H1 (cell line): ENCODE data around the gene UROS. TPM values are rescaled to one million over a fixed set of nuclear protein-coding genes. Genes with fewer than 3 reads are reported as not detected.

ENCODE experiments used
- CTCF ChIA-PET: fragments of 300-600 bp; sonication (Branson Sonifier 250); formaldehyde crosslinking; loops from one replicate; lab custom pipeline; 2021; ENCODE audit not compliant: partially characterized antibody; lab: Charles Lee
- POLR2A ChIA-PET: fragments of 300-600 bp; sonication (Branson Sonifier 250); formaldehyde crosslinking; loops from one replicate; lab custom pipeline; 2021; ENCODE audit warnings: inconsistent platforms; ENCODE audit not compliant: partially characterized antibody; lab: Charles Lee
- DNase-seq, 2 experiments: peaks; one replicate each; pipeline versions ENCODE4 v3.0.0 to v3.0.0-alpha.2; 2010 to 2022; ENCODE audit warnings: low spot score in 2 of 2, low read depth in 1 of 2, mixed read lengths in 1 of 2
- FAIRE-seq: peaks from 2 replicates; lab custom pipeline; 2011; peaks lifted over from hg19 to GRCh38; lab: Jason Lieb, UNC
- H2AFZ ChIP-seq: 2 replicates; pipeline ENCODE4 v1.8.1; 2012; ENCODE audit warnings: low read length, inconsistent platforms
- H2AK5ac ChIP-seq: 2 replicates; pipeline ENCODE4 v1.6.1; 2013; ENCODE audit warnings: low read depth, low read length
- H2BK120ac ChIP-seq: replicated peaks from 2 replicates; pipeline ENCODE3; 2013; ENCODE audit warnings: low read depth, low read length, inconsistent platforms
- H2BK12ac ChIP-seq: 2 replicates; pipeline ENCODE4 v1.6.1; 2013; ENCODE audit warnings: low read depth, low read length
- H2BK15ac ChIP-seq: 2 replicates; pipeline ENCODE4 v1.6.1; 2013; ENCODE audit warnings: low read length
- H2BK20ac ChIP-seq: 2 replicates; pipeline ENCODE4 v1.6.1; 2013; ENCODE audit warnings: low read length
- H2BK5ac ChIP-seq: 2 replicates; pipeline ENCODE4 v1.6.1; 2013; ENCODE audit warnings: low read depth, low read length
- H3K14ac ChIP-seq: 2 replicates; pipeline ENCODE4 v1.6.1; 2013; ENCODE audit warnings: inconsistent platforms; ENCODE audit not compliant: insufficient read length
- H3K18ac ChIP-seq: 2 replicates; pipeline ENCODE4 v1.6.1; 2013; ENCODE audit warnings: low read length; ENCODE audit errors: extremely low read depth
- H3K23ac ChIP-seq: 2 replicates; pipeline ENCODE4 v1.6.1; 2013; ENCODE audit warnings: inconsistent platforms; ENCODE audit not compliant: insufficient read length
- H3K23me2 ChIP-seq: 2 replicates; pipeline ENCODE4 v1.6.1; 2013; ENCODE audit warnings: low read depth, low read length
- H3K27ac ChIP-seq: 2 replicates; pipeline ENCODE4 v1.6.1; 2011; ENCODE audit warnings: low read depth, low read length, inconsistent platforms
- H3K27me3 ChIP-seq, 4 experiments: replicated peaks in 1 of 4; 1 replicate in 1 of 4; 2 replicates in 3 of 4; pipeline versions ENCODE4 v1.6.1 to v1.8.1; 2011 to 2013; ENCODE audit warnings: low read length in 3 of 4, mild to moderate bottlenecking in 3 of 4, inconsistent platforms in 2 of 4, mixed read lengths in 2 of 4, moderate library complexity in 1 of 4; ENCODE audit not compliant: control insufficient read depth in 3 of 4, insufficient read depth in 3 of 4; ENCODE audit errors: extremely low read depth in 1 of 4
- H3K36me3 ChIP-seq, 4 experiments: 2 replicates each; pipeline versions ENCODE4 v1.6.1 to v1.8.1; 2011 to 2013; ENCODE audit warnings: mild to moderate bottlenecking in 4 of 4, low read length in 3 of 4, moderate library complexity in 2 of 4, control low read depth in 1 of 4, inconsistent platforms in 1 of 4; ENCODE audit not compliant: insufficient read depth in 4 of 4, control insufficient read depth in 2 of 4
- H3K4ac ChIP-seq: replicated peaks from 2 replicates; pipeline ENCODE3; 2013; ENCODE audit warnings: low read length, low read depth, mixed read lengths, inconsistent platforms; ENCODE audit not compliant: insufficient read length
- H3K4me1 ChIP-seq, 4 experiments: replicated peaks in 1 of 4; 1 replicate in 1 of 4; 2 replicates in 3 of 4; pipeline versions ENCODE4 v1.6.1 to v1.8.1; 2011 to 2013; ENCODE audit warnings: low read length in 3 of 4, inconsistent platforms in 2 of 4, mixed read lengths in 1 of 4; ENCODE audit not compliant: insufficient read depth in 4 of 4, control insufficient read depth in 3 of 4
- H3K4me2 ChIP-seq, 2 experiments: 2 replicates each; pipeline versions ENCODE4 v1.6.1 to v1.8.1; 2011 to 2013; ENCODE audit warnings: low read depth in 2 of 2, low read length in 2 of 2, control low read depth in 1 of 2, inconsistent platforms in 1 of 2, mild to moderate bottlenecking in 1 of 2; ENCODE audit not compliant: insufficient read depth in 1 of 2
- H3K4me3 ChIP-seq, 4 experiments: fragments of 200-600, 300-600 bp in 1 of 4; sonication (generic), shearing (Covaris generic), sonication (Bioruptor Twin) in 1 of 4; 2 replicates each; pipeline versions ENCODE4 v1.5.1 to v1.8.1; 2011 to 2016; ENCODE audit warnings: low read length in 4 of 4, low read depth in 3 of 4, control low read depth in 2 of 4, inconsistent platforms in 2 of 4, mild to moderate bottlenecking in 2 of 4, mixed read lengths in 1 of 4, moderate library complexity in 1 of 4; ENCODE audit not compliant: insufficient read depth in 2 of 4; ENCODE audit errors: extremely low read depth in 1 of 4
- H3K56ac ChIP-seq: replicated peaks from 2 replicates; pipeline ENCODE3; 2013; ENCODE audit warnings: low read depth, mild to moderate bottlenecking, mixed read lengths, low read length, inconsistent platforms; ENCODE audit not compliant: insufficient read length
- H3K79me1 ChIP-seq: 2 replicates; pipeline ENCODE4 v1.6.1; 2013; ENCODE audit warnings: low read depth, low read length, control low read depth
- H3K79me2 ChIP-seq, 2 experiments: 2 replicates each; pipeline versions ENCODE4 v1.6.1 to v1.8.1; 2012 to 2013; ENCODE audit warnings: low read length in 2 of 2, mild to moderate bottlenecking in 2 of 2, inconsistent platforms in 1 of 2; ENCODE audit not compliant: insufficient read depth in 2 of 2, control insufficient read depth in 1 of 2
- H3K9ac ChIP-seq, 4 experiments: replicated peaks in 1 of 4; 1 replicate in 1 of 4; 2 replicates in 3 of 4; pipeline versions ENCODE4 v1.6.1 to v1.8.1; 2011 to 2013; ENCODE audit warnings: low read depth in 3 of 4, low read length in 3 of 4, control low read depth in 2 of 4, mild to moderate bottlenecking in 2 of 4, moderate library complexity in 2 of 4, inconsistent platforms in 1 of 4; ENCODE audit errors: extremely low read depth in 1 of 4
- H3K9me3 ChIP-seq, 2 experiments: 2 replicates each; pipeline versions ENCODE4 v1.6.1 to v1.8.1; 2012 to 2013; ENCODE audit warnings: mild to moderate bottlenecking in 2 of 2, moderate library complexity in 2 of 2, control low read depth in 1 of 2, inconsistent platforms in 1 of 2, low read depth in 1 of 2, low read length in 1 of 2, mixed read lengths in 1 of 2; ENCODE audit not compliant: insufficient read depth in 2 of 2
- H4K20me1 ChIP-seq, 2 experiments: replicated peaks in 1 of 2; 2 replicates each; pipeline versions ENCODE3 to v1.8.1; 2011 to 2013; ENCODE audit warnings: inconsistent platforms in 2 of 2, low read length in 2 of 2, mild to moderate bottlenecking in 1 of 2; ENCODE audit not compliant: insufficient read depth in 2 of 2, control insufficient read depth in 1 of 2
- H4K5ac ChIP-seq: 2 replicates; pipeline ENCODE4 v1.6.1; 2013; ENCODE audit warnings: low read length, low read depth, mixed read lengths, inconsistent platforms; ENCODE audit not compliant: insufficient read length
- H4K8ac ChIP-seq: 2 replicates; pipeline ENCODE4 v1.8.0; 2013; ENCODE audit warnings: mild to moderate bottlenecking, moderate library complexity, low read length, inconsistent platforms; ENCODE audit not compliant: insufficient read depth; ENCODE audit errors: extremely low read depth
- H4K91ac ChIP-seq: replicated peaks from 2 replicates; pipeline ENCODE3; 2013; ENCODE audit warnings: low read length, mixed read lengths, inconsistent platforms; ENCODE audit not compliant: insufficient read length
- BACH1 ChIP-seq: IDR thresholded peaks from 2 replicates; pipeline ENCODE4 v1.6.1; 2012; ENCODE audit warnings: low read length, improper control_type of control experiment
- CHD1 ChIP-seq: IDR thresholded peaks from 2 replicates; pipeline ENCODE4 v1.6.1; 2012; ENCODE audit warnings: low read depth, low read length, improper control_type of control experiment
- POU5F1 ChIP-seq: IDR thresholded peaks from 2 replicates; pipeline ENCODE4 v1.6.1; 2011; ENCODE audit warnings: low read depth, mild to moderate bottlenecking, low read length, moderate library complexity
- SP2 ChIP-seq: IDR thresholded peaks from 2 replicates; pipeline ENCODE4 v1.6.1; 2012; ENCODE audit warnings: mild to moderate bottlenecking, low read length, inconsistent platforms
- TAF1 ChIP-seq: IDR thresholded peaks from 2 replicates; pipeline ENCODE4 v1.6.1; 2011; ENCODE audit warnings: mild to moderate bottlenecking, low read depth, low read length
- USF2 ChIP-seq: IDR thresholded peaks from 2 replicates; pipeline ENCODE4 v1.6.1; 2011; ENCODE audit warnings: low read length, improper control_type of control experiment
- WGBS, 2 experiments: shearing (Covaris generic) in 1 of 2; methylation state at CpG; one replicate each; pipeline versions ENCODE4 v1.1.6 to v1.1.7; 2013 to 2015; ENCODE audit warnings: low lambda C conversion rate in 2 of 2, mixed read lengths in 2 of 2, inconsistent platforms in 1 of 2, low coverage in 1 of 2, missing lambda C conversion rate in 1 of 2; ENCODE audit not compliant: insufficient replicate concordance in 2 of 2, insufficient coverage in 1 of 2, insufficient read length in 1 of 2; ENCODE audit errors: extremely low coverage in 1 of 2, missing lambda C conversion rate in 1 of 2; 5-methylcytosine and 5-hydroxymethylcytosine counted together
- polyA plus RNA-seq, 7 experiments: library from polyadenylated mRNA; depleted of rRNA in 3 of 7; stranded (reverse) in 5 of 7; unstranded in 2 of 7; fragments of >200 nt in 5 of 7; fragments of 200-250 nt in 2 of 7; gene quantifications; 1 replicate in 5 of 7; 2 replicates in 1 of 7; 4 replicates in 1 of 7; pipeline versions ENCODE4 v1.2.1 to v1.2.3, GENCODE V29; 2011 to 2013; ENCODE audit warnings: missing spikeins in 2 of 7, mixed read lengths in 2 of 7
- total RNA-seq: library from RNA; stranded (reverse); fragmentation: NEBNext Ultra II Directional; extraction: Animal tissue kit (Norgen Biotek cat#: 25700); gene quantifications from 2 replicates; pipeline ENCODE4 v1.2.1, GENCODE V29; 2021

Gene UROS
- total and polyA plus RNA-seq, 2 of the 8 experiments (the other 6 are each of a cell fraction or from before 2014, with no cell fraction given): 45.6 to 58.0 TPM

GRCh38 chr10:125782054-125782453 is 41.0 kb downstream of the UROS start:
- no peaks in the 10 kb centered on the region for H3K27me3 ChIP-seq
- no peak overlapping the region for H2BK12ac ChIP-seq
- no peaks in the 10 kb centered on the region for H4K20me1 ChIP-seq
- no peak overlapping the region for H3K14ac ChIP-seq
- no peak overlapping the region for H4K91ac ChIP-seq
- no peak overlapping the region for H2AK5ac ChIP-seq
- WGBS, 2 experiments: 90% methylated on average over 11 of the region's 11 CpGs; no CpG with 5 or more reads in 1 of the 2 experiments
- H3K9ac ChIP-seq: no peak overlapping the region
- H3K4me2 ChIP-seq: no peak overlapping the region
- no peaks in the 10 kb centered on the region for H3K23me2 ChIP-seq
- no peak overlapping the region for H2AFZ ChIP-seq
- H2BK20ac ChIP-seq: no peak overlapping the region
- H2BK15ac ChIP-seq: no peak overlapping the region
- no peaks in the 10 kb centered on the region for H3K4me1 ChIP-seq
- no peak overlapping the region for H2BK120ac ChIP-seq
- H3K36me3 ChIP-seq: no peaks in the 10 kb centered on the region
- CTCF ChIA-PET: interaction anchor here (0.6 to 1.4 kb wide), 4 partner anchors 10 to 717 kb away, joined by 3 to 4 read pairs (median 4); no protein-coding TSS in a partner anchor
- H3K9me3 ChIP-seq: no peaks in the 10 kb centered on the region
- H3K4me3 ChIP-seq: no peak overlapping the region
- H4K8ac ChIP-seq: no peak overlapping the region
- H3K23ac ChIP-seq: no peak overlapping the region
- no peak overlapping the region for H4K5ac ChIP-seq
- no peaks in the 10 kb centered on the region for H3K79me1 ChIP-seq
- no peak overlapping the region for H2BK5ac ChIP-seq
- FAIRE-seq: no peak
- no peak overlapping the region for H3K4ac ChIP-seq
- H3K27ac ChIP-seq: no peak overlapping the region
- no peak overlapping the region for H3K56ac ChIP-seq
- no peaks in the 10 kb centered on the region for H3K79me2 ChIP-seq
- DNase-seq: no peak
- TF ChIP-seq CHD1 (no peak), TAF1 (no peak), BACH1 (no peak), SP2 (no peak), POU5F1 (no peak), USF2 (no peak)
- no peak overlapping the region for H3K18ac ChIP-seq
- POLR2A ChIA-PET: interaction anchor here (1.0 to 1.4 kb wide), 3 partner anchors 10 to 45 kb away, joined by 3 to 5 read pairs (median 3); no protein-coding TSS in a partner anchor
